Measurements from ENCODE around the gene GALNT7.
"Not testable (repeated sequence)": the region's sequence is repeated elsewhere in the genome, so short reads cannot be mapped to it uniquely, and the experiment has no call there.

GALNT7 gene

DNA sequence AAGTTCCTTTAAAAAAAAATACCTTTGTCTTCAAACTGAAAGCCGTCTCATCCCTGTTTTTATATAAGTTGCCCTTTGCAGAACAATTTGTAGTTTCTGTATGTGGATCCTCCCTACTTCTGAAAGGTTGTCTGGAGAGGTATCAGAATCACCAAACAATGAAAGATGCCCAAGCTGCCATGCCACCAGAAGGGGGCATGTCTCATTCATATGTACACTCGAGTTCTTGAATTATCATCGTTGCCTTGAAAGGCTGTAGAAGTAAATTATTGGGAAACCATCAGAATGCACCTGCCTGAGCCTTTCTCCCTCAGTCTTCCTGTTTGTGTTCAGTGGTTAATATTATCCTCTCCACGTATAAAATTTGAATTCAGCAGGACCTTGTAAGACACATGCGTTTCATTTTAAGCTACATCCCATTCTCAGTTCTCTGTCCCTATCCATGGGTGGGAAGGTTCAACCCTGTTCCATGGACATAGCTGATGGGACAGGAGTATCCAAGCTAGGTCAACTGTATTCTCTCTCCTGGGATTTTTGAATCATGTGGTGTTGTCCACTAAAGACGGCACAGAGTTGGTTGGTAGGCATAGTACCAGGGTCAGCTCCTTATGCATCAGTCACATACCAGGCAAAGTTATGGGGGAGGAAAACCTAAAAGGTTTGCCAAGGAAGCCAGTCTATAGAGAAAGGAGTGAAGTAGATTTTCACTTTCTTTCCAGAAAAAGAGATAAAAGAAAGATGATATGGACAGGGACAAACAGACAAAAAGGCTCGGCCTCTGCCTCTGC is 24.0 kb downstream of the GALNT7 start:
- no peak for DNase-seq (ENCODE audit: low read depth, low spot score)

- no peak for DNase-seq (ENCODE audit: low read depth, low spot score)
Observed at GRCh38 chr4:173194157-173194556, 25.5 kb downstream of the GALNT7 start.

DNA sequence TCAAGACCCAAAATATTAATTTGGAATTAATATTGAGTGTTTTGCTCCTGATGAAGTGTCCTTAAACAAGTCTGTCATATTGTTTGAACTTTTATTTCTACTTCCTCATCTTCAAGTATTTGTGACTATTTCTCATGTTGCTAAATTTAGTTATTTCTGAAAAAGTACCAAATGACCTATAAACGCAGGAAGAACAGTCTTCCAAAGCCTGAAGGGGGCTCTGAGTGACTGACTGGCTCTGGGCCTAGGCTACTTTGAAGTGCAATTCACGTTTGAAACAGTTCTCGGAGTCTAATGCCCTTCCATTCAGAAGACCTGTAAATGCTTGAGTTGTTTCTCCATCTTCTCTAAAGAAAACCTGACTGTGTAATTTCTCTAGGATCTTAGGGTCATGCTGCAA is 26.5 kb downstream of the GALNT7 start:
- no peak for DNase-seq (ENCODE audit: low read depth, low spot score)

DNA sequence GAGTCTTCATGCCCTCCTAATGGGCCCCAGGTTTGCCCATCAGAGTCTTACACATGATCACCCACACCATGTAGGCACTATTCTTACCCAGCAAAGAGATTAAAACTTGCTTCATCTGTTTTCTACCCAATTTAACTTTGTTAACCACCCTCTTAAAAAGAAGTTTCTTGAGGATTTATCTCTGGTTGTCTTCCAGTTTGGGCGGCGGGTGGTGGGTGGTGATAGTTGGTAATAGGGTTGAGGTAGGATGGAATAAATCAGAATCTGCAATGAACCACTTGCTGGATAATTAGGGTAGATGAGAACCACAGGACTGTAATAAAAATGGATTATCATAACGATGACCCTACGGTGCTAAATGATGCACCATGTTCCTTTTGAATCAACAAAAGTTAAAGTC is 30.9 kb downstream of the GALNT7 start:
- no peak for DNase-seq (ENCODE audit: low read depth, low spot score)

DNA sequence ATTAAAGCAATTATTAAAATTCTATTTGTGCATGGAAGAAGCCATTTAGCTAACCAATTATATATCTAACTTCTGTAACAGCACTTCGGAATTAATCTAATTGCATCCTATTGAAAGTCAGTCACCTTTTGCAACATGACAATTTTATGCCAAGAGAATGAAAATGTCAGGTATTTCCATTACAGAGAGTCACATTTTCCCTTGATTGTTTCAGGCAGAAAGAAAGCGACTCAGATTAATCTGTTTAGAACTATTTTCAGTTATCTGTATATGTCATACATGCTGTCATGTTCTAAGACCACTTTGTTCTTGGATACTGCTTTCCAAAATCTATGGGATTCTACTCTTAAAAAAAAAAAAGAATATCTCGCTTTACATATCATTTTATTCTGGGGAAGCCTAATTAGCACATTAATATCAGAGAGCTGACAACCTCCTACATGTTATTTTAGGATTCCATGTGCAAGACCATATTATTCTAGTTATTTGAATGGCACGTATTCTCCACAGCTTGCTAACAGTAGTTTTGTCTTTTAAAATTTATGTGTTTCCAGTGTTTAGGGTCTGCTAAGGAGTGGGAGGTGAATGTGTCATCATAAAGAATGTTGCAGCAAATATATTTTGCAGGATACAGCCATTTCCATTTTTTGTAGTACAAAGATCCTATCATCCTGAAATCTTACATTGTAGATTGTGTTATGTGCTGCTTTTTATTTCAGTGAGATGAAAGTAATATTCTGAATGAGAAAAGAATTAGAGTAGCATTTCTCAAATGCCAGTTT is 31.7 kb downstream of the GALNT7 start:
- DNase-seq (ENCODE audit: low read depth, low spot score) = no peak

GRCh38 chr4:173202395-173202794 is 33.8 kb downstream of the GALNT7 start:
- no peak for DNase-seq (ENCODE audit: low read depth, low spot score)

GRCh38 chr4:173205656-173206055 is 37.0 kb downstream of the GALNT7 start:
- no peak for DNase-seq (ENCODE audit: low read depth, low spot score)

- DNase-seq (ENCODE audit: low read depth, low spot score) = no peak
Observed at GRCh38 chr4:173208420-173208819, 39.8 kb downstream of the GALNT7 start.

DNA sequence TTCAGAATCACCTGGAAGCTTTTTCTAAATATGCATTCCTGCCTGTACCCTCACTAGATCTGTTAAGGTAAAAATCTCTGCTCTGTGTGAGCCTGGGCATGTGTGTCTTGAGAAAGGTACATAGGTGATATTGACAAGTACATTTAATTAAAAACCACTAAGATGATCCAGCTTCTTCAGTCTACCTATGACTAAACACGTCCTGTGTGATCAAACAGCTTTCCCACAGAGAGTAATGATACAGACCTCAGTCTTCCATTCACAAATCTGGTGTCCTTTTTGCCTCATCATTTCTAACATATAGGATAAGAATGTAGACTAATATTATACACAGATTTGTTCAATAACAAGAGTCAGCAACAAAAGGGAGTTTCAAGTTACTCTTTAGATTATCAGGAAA is 42.6 kb downstream of the GALNT7 start:
- DNase-seq (ENCODE audit: low read depth, low spot score) = no peak

DNA sequence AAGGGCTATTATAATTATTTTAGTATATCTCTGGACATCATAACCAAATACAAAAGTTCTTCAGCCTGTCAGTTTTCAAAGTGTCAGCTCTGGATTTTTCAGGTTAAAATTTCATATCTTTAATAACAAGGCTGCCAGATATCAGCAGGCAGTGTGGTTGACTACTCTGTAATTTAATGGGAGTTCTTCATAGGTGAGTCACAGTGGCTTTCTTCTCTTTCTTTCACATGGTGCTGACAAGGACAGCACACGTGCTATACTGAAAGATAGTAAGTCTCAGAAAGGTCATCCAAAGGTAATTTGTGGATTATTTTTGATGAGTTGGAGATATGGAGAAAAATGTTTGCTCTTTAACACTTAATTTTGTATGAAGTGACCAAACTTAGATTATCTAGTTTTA is 43.2 kb downstream of the GALNT7 start:
- DNase-seq (ENCODE audit: low read depth, low spot score) = no peak

- DNase-seq (ENCODE audit: low read depth, low spot score) = no peak
Observed at GRCh38 chr4:173212379-173212778, 43.8 kb downstream of the GALNT7 start.

DNA sequence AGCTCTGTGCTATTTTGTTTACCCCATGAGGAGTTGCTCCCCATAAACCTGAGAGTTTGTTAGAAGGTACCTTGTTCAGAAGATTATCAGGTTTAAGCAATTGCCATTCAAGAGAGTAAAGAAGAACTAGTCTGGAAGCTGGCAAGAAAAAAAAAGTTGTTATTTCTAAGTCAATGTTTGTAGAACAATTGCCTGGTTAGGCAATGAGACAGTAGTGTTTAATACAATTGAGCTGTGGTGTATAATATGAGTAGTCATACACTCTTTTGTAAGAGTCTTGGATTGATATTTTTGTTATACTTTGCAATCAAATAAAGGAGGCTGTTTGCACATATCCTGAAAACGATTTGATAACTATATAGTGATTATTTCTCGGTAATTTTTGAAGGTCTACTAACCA is 44.7 kb downstream of the GALNT7 start:
- no peak for DNase-seq (ENCODE audit: low read depth, low spot score)

DNA sequence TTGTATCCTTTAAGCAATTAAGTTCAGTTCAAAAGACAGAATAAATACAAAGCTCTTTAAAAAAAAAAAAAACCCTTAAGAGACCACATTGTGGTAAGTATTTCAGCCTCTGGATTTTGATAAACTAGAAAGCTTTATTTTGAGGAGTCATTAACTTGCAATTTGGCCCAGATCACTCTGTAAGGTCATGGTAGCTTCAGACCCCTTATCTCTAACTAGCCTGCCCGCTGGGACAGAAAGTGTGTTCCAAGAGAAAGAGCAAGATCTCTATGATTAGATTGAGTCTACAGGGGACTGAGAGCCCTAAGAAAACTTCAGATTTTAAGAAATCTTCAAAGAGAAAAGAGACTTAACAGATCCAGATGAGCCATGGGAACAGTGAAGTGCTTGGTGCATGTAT is 45.6 kb downstream of the GALNT7 start:
- no peak for DNase-seq (ENCODE audit: low read depth, low spot score)

GRCh38 chr4:173214661-173215060 is 46.0 kb downstream of the GALNT7 start:
- DNase-seq (ENCODE audit: low read depth, low spot score) = no peak

DNA sequence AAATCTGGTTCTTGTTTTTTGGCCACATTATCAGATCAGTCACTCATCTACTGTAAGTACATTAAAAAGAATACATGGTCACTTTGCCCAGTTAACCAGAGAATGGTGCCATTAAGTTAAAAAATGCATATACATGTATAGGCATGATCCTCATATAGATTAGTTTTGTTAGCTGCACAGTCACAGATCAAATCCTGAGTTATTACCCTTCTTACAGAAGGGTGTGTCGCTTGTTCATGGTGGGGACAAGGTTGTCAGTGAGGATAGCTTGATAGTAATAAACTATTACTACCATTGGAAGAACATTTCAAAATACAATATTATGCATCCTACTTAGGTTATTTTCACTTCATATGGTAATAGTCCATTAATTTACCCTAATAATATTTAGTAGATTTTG is 48.5 kb downstream of the GALNT7 start:
- DNase-seq (ENCODE audit: low read depth, low spot score) = no peak

- DNase-seq (ENCODE audit: low read depth, low spot score) = no peak
Observed at GRCh38 chr4:173217727-173218126, 49.1 kb downstream of the GALNT7 start.

GRCh38 chr4:173218411-173219125 is 50.0 kb downstream of the GALNT7 start:
- DNase-seq (ENCODE audit: low read depth, low spot score) = no peak

DNA sequence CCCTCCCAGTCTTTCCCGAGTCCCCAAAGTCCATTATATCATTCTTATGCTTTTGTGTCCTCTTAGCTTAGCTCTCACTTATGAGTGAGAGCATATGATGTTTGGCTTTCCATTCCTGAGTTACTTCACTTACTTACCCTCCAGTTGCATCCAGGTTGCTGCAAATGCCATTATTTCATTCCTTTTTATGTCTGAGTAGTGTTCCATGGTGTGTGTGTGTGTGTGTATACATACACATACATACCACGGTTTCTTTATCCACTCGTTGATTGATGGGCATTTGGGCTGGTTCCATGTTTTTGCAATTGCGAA is 50.5 kb downstream of the GALNT7 start:
- DNase-seq (ENCODE audit: low read depth, low spot score) = not testable (repeated sequence)

GRCh38 chr4:173223743-173224142 is 55.1 kb downstream of the GALNT7 start:
- no peak for DNase-seq (ENCODE audit: low read depth, low spot score)

DNA sequence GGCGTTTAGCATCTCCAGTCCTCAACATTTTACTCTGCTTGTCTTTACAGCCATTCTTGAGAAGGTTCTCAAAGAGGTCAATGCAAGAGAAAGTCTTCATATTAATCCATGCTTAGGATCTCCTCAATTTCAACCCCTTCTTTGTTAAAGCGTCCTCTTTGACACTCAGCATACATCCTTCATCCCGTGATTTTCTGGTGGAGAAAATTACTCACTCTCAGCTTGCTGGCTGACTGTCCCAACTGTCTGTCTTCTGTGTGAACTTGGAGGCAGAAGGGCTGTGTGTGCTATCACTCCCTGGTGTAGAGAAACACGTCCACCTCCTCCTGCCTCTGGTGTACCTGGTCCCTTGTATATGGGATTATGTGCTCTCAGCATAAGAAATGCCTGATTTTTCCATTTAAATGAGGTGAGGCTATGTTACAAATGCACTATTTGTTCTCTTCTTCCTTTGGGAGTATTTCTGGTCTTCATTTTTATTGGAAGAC is 57.8 kb downstream of the GALNT7 start:
- no peak for DNase-seq (ENCODE audit: low read depth, low spot score)

- no peak for DNase-seq (ENCODE audit: low read depth, low spot score)
Observed at GRCh38 chr4:173227756-173228155, 59.1 kb downstream of the GALNT7 start.

- no peak for DNase-seq (ENCODE audit: low read depth, low spot score)
Observed at GRCh38 chr4:173230062-173230461, 61.5 kb downstream of the GALNT7 start.

- DNase-seq (ENCODE audit: low read depth, low spot score) = no peak
Observed at GRCh38 chr4:173231916-173232315, 63.3 kb downstream of the GALNT7 start.
